Activated CD4-positive, alpha-beta T cell treated with anti-CD3 and anti-CD28 coated beads for 24 hours (primary cell): Measurements from ENCODE around the gene ZNF493.

ENCODE experiments used
- DNase-seq, 2 donors: peaks; one replicate each; pipeline ENCODE4 v3.0.0-alpha.2; 2020; ENCODE audit warnings: low read depth in 2 of 2

Gene ZNF493

GRCh38 chr19:21396893-21397572 is at the start of gene ZNF493:
ZNF493 (plus strand) TSS chr19:21397133; CDS start chr19:21397238, 105 bp downstream.
- DNase-seq = peak; percentile 81 to 85

- no peak for DNase-seq
Measured at GRCh38 chr19:21352830-21353229, 44.1 kb upstream of the ZNF493 start.

GRCh38 chr19:21358768-21359451 is 38.0 kb upstream of the ZNF493 start, which contains the start of gene ZNF738:
ZNF738 (plus strand) TSS chr19:21359000; CDS start chr19:21359141, 141 bp downstream.
- peak; percentile 69 to 73 for DNase-seq

GRCh38 chr19:21362291-21362690 is 34.6 kb upstream of the ZNF493 start:
- no peak for DNase-seq

- no peak for DNase-seq
Measured at GRCh38 chr19:21383980-21384582, 12.9 kb upstream of the ZNF493 start.

- no peak for DNase-seq
Measured at GRCh38 chr19:21396121-21396520, 812 bp upstream of the ZNF493 start.

- DNase-seq = no peak
Measured at GRCh38 chr19:21398851-21399250, 1.9 kb downstream of the ZNF493 start.

GRCh38 chr19:21402303-21402985 is 5.5 kb downstream of the ZNF493 start:
- DNase-seq = no peak

- DNase-seq = no peak
Measured at GRCh38 chr19:21410166-21410565, 13.2 kb downstream of the ZNF493 start.

GRCh38 chr19:21422244-21422643 is 25.3 kb downstream of the ZNF493 start:
- no peak for DNase-seq

GRCh38 chr19:21423057-21424041 is 26.4 kb downstream of the ZNF493 start:
- DNase-seq = no peak

GRCh38 chr19:21430675-21431074 is 33.7 kb downstream of the ZNF493 start:
- no peak for DNase-seq

- DNase-seq = no peak
Measured at GRCh38 chr19:21432590-21432989, 35.7 kb downstream of the ZNF493 start.

GRCh38 chr19:21434516-21434915 is 37.6 kb downstream of the ZNF493 start:
- no peak for DNase-seq

- no peak for DNase-seq
Measured at GRCh38 chr19:21434967-21435544, 38.1 kb downstream of the ZNF493 start.

- no peak for DNase-seq
Measured at GRCh38 chr19:21439201-21439751, 42.3 kb downstream of the ZNF493 start.

GRCh38 chr19:21440321-21440720 is 43.4 kb downstream of the ZNF493 start:
- no peak for DNase-seq

GRCh38 chr19:21451187-21451586 is 54.3 kb downstream of the ZNF493 start:
- DNase-seq = no peak

- DNase-seq = no peak
Measured at GRCh38 chr19:21454901-21455300, 58.0 kb downstream of the ZNF493 start.

- DNase-seq = no peak
Measured at GRCh38 chr19:21460686-21461085, 63.8 kb downstream of the ZNF493 start.
